Testis (tissue), 2 donors: ENCODE results near the gene CUX1.

Experiments used
- CTCF ChIP-seq, 3 experiments: fragments of 450-650 bp in 2 of 3; fragments of 200-600 bp in 1 of 3; sonication (generic) in 1 of 3; IDR thresholded peaks; one replicate each; pipeline ENCODE4 v1.5.1; 2016 to 2019; ENCODE audit warnings: antibody characterized with exemption in 3 of 3, mild to moderate bottlenecking in 2 of 3, moderate library complexity in 1 of 3
- POLR2A ChIP-seq: fragments of 450-650 bp; IDR thresholded peaks from one replicate; pipeline ENCODE4 v1.6.1; 2017; ENCODE audit warnings: antibody characterized with exemption, mild to moderate bottlenecking, moderate library complexity

- no peak for TF ChIP-seq POLR2A
- TF ChIP-seq CTCF (IDR thresholded peaks at IDR 0.05), result no peak
Measured at GRCh38 chr7:101833799-101834198, 16.4 kb downstream of the CUX1 start.
